ENCODE data around the gene KLHDC10.
"Not testable (repeated sequence)": the region's sequence is repeated elsewhere in the genome, so short reads cannot be mapped to it uniquely, and the experiment has no call there.

KLHDC10 gene

DNA sequence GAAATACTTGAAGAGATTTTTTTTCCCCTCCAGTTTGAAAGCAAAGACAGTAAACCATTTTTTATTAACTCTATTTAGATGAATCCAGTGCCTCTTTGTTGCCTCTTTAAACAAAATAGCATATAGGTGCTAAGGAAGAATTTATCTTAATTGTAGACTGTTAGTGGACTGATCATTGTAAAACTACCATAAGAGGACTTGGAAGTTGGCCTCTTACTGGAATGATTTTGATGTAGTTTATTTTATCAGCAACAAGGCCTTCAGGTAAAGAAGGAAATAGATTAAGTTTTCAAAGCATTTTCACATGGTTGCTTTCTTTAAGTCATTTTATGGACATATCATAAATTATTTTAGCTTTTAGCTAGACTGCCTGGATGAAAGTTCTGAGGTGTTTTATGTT lies 53.2 kb downstream of the KLHDC10 start:
- no peak for DNase-seq

DNA sequence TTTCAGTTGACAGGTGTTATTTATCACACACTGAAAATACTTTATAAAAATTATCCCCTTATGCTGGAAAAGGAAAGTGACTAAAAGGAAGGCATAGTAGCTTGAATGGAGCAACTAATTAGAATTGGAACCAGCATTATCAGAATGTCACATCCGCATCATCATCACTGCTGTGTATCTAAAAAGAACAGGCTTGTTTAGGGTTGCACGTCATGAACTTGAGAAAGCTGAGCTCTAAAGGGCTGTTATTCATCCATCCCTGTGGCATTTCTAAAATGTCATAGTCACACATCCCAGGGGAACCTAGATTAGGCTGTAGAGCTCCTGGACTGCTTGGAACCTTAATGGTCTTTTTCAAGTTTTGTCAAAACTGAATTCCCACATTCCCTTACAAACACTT lies 54.4 kb downstream of the KLHDC10 start:
- no peak for DNase-seq

DNA sequence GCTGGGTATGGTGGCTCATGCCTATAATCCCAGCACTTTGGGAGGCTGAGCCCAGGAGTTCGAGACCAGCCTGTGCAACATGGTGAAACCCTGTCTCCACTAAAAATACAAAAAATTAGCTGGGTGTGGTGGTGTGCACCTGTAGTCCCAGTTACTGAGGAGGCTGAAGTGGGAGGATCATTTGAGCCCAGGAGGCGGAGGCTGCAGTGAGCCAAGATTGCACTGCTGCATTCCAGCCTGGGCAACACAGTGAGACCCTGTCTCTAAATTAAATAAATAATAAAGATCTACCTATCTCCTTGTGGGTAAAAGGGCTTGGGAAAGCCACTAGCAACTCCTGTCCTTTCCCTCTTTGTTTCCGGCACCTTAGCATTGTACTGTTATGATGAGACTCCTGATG lies 56.5 kb downstream of the KLHDC10 start:
- DNase-seq: not testable (repeated sequence)

DNA sequence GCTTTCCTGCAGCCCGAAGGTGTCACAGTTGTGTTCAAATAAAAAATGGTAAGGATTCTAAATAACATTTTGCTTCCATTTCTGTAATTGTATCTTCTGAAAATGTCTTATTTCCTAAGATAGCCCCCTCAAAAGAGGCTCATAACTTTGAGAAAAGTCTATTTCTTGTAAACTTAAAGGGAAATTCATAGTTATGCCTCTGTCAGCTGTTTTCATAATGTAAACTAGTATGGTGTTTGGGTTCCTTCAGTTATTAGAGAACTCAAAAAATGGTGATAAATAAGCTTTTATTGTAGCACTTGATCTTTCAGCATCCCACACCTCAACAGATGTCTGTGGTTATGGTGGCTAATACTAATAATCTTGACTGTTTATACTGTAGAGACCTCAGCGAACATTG lies 57.1 kb downstream of the KLHDC10 start:
- no peak for DNase-seq

DNA sequence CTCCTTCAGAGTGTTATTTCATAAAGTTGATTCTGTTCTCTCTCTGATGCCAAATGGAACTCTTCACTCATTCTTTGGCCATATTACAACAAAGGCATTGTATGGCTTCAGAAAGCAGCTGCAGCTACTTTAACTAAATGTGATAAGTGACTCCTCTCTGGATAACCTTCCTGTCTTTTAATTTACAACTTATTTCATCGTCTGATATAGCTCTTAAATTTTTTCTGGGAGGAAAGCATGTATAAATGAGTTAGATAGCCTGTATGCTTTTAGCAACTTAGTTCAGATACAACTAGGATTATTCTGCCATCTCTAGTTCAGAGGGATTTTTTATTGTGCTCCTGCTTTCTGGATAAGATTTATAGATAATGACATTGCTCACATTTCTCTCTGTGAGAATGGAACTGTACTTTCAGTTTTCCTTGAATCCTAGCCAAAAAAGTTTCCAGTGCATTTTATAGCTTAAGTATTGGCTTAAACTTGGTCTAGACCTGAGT lies 57.5 kb downstream of the KLHDC10 start:
- peak; percentile 20 for DNase-seq

DNA sequence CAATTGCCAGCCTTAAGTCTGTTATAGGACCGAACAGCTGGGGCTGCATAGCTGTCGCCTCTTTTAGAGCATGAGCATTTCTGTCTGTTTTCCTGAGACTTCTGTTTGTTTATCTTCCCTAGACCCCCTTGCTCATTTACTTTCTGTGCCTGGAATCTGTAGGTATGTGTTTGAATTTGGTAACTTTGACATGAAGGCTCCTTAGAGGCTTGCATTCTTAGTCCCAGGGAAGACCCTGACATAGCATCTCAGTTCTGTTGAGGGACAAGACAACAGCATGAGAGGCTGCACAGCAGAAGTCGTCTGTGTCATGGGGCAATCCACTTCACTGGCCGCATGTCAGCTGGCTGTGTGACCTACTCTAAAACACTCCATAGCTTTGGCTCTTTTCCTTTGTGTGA lies 58.7 kb downstream of the KLHDC10 start:
- no peak for DNase-seq

DNA sequence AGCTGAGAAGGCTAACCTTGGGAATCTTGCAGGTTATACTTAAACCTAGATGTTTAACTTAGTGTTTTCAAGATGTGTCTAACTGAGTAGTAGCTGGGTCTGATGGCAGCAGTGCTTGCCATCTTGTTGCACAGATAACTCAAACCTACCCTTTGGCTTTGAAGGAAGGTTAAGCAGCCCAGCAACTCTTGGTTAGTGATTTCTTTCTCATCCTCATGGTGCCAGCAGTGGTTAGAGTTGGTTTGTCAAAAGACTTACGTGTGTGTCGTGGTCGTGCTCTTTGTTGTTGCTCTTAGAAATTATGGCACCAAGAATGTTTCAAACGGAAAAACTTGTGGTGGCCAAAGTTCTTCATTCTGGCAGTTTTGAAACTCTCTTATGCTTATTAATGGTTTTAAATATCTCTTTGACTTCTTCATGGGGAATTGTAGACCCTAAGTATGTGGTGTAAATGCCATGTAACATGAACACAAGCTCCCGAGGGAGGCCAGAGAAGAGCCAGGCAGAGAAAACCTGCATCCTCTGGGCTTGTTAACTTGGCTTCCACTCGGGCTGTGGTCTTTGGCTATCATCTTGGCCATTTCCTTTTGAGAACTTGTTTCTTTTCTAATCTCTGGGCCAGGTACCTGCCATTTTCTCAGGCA lies 61.0 kb downstream of the KLHDC10 start:
- DNase-seq: no peak

DNA sequence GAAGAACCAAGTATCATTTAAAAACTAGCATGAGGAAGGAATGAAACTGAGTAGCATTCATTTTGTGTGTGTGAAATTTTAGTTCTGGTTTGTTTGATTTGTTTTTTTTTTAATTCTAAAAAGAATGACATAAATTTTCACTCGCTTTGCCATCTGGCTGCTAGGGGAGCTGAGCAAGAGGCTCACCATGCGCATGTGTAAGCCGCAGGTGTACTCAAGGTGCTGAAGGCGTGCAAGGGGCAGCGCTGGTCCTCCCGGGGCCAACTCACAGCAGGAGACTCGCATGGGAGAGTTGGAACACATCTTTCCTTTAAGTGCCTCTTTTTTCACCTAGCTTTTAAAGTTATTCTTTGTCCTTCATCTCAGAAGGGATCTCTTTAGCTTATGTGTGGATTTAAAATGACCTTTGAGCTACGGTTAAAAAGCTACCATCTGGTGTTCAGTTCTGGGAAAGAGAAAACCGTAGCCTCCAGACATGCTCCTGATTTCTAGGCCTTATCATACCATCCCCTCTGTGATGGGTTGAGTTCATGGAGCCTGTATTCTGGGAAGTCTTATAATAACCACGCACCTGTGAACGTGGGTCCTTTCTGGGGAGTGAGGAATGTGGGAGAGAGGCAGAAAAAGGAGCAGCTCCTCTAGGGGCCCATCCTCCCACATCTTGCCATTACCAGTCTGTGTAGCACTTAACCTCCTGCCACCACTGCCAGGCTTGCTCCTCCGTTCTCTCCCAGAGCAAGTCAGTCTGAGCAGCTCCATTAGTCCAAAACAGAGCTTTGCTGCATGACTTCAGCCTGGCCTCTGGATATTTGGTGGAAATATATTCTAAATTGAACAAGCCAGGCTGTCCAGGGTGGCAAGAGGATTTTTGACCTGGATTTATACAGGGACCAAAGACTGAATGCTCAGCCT lies 61.9 kb downstream of the KLHDC10 start:
- no peak for DNase-seq

DNA sequence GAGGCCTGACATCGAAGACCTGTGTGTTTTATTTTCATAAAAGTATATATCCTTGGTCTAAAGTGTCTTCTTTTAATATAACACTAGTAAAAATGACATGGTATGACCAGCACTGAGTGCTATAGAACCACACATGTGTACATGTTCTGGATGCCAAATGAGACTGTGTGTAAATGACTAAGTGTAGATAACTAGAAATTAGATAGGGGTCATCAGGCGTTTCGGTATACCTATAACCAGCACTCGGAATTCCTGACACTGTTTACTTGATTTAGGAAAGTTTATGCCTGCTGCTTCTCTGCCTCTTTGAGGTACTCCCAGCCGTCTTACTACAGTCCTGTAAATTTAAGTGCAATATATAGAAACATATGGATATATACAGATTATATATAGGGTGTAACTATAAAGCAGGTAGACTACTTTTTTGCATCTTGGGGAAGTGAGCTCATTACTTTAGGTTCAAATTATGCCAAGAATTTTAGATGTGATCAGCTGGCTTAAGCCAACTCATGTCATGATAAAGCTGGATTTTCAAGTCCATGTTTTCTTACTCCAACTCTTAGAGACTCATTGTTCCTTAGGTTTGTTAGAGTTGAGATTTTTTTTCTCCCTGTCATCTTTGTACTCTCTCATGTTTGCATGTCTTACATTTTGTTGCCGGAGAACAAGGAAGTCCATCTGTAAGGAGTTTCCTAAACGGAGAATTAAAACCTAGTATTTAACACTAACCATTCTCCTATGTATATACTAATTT lies 62.9 kb downstream of the KLHDC10 start:
- no peak for DNase-seq

DNA sequence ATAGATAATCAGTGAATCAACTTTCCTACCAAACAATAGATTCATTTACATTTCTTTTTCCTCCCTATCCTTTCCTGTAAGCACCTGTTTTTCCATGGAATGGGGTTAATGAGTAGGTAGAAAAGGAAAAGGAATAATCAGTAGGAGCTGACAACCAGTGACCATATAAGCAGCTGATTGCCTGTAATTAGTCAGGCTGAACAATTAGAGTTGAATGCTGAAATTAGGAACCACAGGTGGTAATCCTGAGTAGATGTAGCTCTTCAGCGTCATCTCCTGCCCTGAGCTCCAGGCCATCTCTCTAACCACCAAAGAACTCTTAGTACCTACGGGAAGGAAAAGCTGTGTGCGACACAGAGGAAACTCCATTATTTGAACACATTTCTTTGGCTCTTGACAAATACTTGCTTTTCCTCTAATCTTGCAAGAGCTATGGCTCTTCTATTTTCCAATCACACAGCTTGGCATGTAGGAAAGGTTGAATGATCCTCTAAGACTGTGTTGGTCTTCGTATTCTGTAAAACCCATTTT lies 63.8 kb downstream of the KLHDC10 start:
- DNase-seq: no peak

DNA sequence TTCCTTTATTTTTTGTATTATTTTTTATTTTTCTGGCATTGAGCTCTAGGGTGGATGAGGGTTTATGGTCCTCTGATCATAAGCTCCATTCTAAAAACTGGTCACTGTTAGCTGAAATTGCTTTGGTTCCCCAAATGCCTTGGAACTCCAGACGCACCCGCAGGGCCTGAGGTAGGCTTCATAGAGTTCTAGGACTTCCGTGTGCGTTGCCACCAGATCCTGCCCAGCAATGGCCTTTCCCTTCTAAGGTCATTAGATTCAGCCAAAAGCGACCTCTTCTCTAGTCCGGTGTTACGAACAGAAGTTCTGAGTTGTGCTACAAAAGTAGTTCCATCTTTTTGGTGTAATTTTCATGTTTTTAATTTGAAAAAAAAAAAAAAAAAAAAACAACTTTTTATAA lies 64.4 kb downstream of the KLHDC10 start:
- DNase-seq: no peak

DNA sequence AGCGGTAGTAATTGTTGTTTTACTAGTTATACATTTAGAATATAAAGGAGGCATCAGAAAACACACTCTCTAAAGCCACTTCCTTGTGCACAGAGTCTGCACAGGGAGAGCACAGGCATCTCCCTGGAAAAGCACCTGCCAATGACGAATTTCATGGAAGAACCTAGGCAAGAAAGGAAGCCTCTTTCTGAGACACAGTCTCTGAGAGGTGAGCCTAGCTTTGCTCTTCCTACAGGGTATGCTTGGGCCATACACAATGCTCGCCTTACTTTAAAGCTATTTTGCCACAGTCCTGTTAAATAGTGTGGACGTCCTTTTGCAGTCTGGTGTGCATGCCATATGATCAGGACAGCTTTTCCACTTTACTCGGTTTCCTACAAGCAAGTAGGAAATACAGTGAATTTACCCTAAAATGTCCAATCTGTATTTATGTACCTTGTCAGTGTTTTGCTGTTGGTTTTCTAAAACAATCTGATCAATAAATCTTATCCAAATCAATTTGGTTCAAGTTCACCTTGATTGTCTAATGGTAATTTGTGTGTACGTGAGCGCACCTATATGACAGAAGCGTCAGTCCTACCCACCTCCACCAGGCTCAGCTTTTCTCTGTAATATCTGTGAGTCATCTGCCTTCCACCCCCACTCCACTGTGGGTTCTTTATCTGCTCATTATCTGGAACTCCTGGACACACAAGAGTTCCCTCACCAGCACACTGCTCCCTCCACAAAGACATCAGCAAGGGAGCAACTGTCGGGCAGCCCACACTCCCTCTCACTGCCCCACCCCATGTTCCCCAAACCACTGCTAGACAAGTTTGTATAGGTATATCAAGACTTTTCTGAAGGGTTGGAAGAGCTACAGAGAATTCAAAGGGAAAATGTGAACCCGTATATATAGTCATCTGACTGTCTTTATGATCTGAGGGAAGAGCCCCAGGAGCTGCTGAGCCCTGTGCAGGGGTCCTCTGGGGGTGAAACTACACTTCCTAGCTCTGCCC lies 65.2 kb downstream of the KLHDC10 start:
- DNase-seq: no peak

DNA sequence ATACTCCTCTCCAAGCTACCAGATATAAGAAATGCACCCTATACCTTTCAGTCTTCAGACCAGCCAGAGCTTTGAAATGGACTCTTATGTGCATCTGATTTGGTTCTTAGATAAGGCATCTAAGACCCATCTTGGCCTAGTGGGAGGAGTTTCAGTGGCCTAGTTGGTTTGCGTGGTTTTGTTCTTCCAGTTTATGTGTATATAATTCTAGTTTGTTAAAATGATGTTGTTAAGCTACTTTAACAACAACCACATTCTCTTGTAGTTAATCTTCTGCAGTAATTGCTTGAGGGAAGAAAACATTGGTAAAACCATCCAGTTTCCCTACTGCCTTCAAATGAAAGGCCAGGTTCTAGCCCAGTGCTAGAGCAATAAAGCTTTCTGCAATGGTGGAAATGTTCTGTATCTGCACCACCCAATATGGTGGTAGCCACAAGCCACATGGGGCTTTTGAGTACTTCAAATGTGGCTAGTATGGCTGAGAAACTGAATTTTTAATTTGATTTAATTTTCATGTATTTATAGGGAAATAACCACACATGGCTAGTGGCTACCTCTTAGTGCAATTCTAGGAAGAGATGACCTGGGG lies 66.3 kb downstream of the KLHDC10 start:
- no peak for DNase-seq

DNA sequence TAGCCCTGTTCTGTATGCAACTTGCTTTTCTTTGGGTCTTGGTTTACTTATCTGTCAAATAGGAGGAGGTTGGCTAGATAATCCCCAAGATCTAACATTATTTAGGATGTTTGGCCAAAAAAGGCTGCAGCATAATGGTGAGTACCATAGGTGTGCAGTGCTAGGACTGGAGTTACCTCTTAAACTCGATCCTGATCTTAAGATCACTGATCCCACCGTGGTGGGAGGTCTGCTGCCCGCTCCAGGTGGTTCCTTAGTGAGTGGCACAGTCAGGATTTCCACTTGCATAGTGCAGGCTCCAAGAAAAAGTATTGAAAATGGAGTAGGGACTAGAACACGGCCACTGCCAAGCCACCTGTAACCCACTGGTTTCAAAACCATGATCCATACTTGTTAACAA lies 66.9 kb downstream of the KLHDC10 start:
- DNase-seq: no peak

DNA sequence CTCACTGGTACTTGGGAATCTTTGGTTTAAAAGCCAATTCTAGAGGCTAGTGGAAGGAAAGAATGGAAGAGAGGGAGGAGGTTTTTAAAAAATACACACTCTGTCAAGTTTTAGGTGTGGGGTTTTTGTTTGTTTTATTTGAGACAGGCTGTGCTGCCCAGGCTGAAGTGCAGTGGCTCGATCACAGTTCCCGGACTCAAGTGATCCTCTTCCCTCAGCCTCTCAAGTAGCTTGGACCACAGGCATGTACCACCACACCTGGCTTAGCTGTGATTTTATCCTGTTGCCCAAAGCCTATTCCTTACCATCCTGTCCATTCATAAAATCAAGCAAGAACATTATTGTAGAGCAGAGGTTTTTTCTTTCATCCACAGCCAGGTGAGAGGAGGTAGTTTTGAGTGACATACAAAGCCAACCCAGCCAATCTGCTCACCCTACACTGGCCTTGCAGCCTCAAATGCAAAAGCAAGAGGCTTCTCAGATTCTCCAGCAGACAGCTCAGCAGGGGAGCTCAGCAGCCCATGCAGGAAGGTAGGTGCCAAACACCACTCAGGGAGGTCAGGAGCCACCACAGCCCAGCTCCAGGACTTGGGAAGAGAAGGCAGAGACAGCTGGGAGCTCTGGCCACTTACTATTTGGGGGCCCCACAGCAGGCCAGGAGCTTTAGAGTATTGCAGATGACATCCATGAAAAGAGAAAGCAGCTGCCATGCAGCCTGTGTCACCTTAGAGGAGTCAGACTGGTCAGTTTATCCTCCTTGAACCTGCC lies 69.0 kb downstream of the KLHDC10 start:
- no peak for DNase-seq

DNA sequence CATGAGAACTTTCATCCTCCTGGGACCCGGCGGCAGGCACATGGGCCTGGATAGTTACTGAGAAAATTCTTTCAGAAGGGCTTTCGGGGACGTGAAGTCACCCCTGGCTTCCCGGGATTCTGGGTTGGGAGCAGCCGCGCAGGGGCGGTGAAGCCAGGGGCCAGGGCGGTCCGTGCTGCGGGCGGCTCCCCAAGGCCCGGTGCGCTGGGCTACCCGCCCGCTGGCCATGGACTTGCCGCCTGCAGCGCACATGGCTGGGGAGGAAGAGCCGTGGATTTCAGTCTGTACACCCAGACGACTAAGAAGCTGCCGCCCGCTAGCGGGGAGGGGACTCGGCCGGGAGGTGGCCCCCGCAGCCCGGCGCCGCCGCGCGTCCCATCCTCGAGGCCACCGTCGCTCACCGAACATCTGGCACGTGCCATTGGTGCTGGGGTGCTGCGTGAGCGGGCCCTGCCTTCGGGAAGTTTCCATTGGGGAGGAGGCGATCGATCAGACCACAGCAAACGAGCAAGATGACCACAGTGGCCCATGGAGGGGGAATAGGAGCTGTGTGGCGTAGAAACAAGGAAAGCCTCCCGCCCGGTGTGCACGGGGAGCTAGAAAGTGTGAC lies 70.3 kb downstream of the KLHDC10 start:
- no peak for DNase-seq

DNA sequence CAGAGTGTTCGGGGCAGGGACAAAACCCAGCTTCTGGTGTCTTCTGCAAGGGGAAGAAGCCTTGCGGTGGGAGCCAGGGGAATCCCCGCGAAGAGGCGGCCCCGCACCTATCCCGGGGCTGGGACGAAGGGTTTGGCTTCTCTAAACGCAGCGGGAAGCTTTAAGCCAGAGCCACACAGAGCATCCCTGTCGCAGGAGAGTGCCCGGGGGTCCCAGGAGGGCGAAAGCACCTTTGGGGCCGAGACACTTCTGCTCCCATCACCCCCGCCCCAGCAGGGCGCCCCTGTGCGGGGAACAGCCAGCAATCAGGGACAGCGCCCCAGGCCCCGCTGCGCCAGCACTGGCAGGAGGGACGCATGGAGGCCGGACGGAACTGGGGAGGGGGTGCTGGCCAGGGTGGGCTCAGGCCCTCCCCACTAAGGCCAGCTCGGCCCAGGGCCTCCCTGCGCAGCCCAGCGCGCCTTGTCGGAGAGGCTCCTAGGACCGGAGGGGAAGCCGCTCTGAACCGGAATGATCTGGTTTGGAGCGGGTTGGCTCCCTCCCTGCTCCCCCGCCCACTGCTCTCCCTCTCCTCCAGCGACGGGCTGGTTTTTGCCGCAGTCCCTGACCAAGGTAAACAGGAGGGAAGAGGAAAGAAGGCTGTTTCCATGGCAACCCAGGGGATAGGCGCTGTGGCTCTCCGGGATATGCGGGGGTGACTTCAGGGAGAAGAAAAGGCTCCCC lies 71.0 kb downstream of the KLHDC10 start:
- peak; percentile 77 for DNase-seq

DNA sequence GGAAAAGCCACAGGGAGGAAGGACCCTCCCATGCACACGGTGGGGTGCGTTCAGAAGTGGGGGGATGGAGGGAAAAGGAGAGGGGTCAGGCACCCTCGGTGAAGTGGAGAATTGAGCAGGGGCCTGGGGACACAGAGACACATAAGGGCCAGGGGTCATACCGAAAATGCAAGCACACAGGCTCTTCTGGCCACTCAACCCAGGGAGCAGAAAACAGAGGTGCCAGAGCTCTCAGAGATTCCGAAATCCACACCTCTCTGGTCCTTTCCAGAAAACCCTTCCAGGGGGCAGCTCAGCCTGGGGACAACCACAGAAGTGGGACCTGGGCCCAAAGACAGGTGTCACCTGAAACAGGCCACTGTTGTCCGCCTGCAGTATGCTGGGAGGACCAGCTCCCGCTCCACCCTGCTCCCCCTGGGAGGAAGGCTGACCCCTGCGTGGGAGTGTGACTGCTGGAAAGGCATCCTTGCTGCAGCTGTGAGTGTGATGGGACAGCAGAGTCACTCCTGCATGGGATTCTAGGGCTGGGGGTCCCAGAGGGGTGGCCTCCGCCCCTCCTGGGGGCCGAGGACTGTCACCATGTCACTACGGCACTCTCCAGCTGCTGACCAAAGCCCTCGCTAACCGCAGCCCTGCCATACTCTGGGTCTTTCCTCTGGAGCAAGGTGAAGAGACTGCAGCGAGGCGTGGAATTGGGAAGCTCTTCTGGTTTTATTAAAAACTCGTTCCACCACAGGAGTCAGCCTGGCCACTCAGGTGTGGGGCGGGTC lies 71.7 kb downstream of the KLHDC10 start:
- DNase-seq: no peak

Measured in fibroblast of skin of scalp (primary cell).